IMR-90 (cell line): ENCODE data around the gene MAP2.

ENCODE experiments used
- BHLHE40 ChIP-seq: fragments of 150-350 bp; IDR thresholded peaks from 2 replicates; pipeline ENCODE4 v1.6.1; 2016; ENCODE audit warnings: mild to moderate bottlenecking, low read depth, low read length
- CEBPB ChIP-seq: IDR thresholded peaks from 2 replicates; pipeline ENCODE4 v1.6.1; 2012; ENCODE audit warnings: low read depth, low read length, improper control_type of control experiment
- CTCF ChIP-seq: conservative IDR thresholded peaks from 2 replicates; pipeline ENCODE4 v1.5.1; 2012; ENCODE audit warnings: mild to moderate bottlenecking, low read depth, low read length, improper control_type of control experiment
- ELK1 ChIP-seq: fragments of 150-350 bp; IDR thresholded peaks from 2 replicates; pipeline ENCODE4 v1.6.1; 2016; ENCODE audit warnings: low read depth, mild to moderate bottlenecking, low read length, moderate library complexity, borderline replicate concordance
- MAFK ChIP-seq: IDR thresholded peaks from 2 replicates; pipeline ENCODE4 v1.6.1; 2012; ENCODE audit warnings: low read depth, low read length, improper control_type of control experiment
- MAZ ChIP-seq: IDR thresholded peaks from 2 replicates; pipeline ENCODE4 v1.6.1; 2012; ENCODE audit warnings: low read depth, mild to moderate bottlenecking, low read length, improper control_type of control experiment, moderate library complexity, borderline replicate concordance
- NFE2L2 ChIP-seq: fragments of 150-350 bp; IDR thresholded peaks from 2 replicates; pipeline ENCODE4 v1.6.1; 2016; ENCODE audit warnings: low read depth, mild to moderate bottlenecking, low read length
- POLR2A ChIP-seq: IDR thresholded peaks from 2 replicates; pipeline ENCODE4 v1.6.1; 2012; ENCODE audit warnings: mild to moderate bottlenecking, low read depth, low read length
- RAD21 ChIP-seq: IDR thresholded peaks from 2 replicates; pipeline ENCODE4 v1.6.1; 2012; ENCODE audit warnings: low read length, improper control_type of control experiment
- RCOR1 ChIP-seq: IDR thresholded peaks from 2 replicates; pipeline ENCODE4 v1.6.1; 2012; ENCODE audit warnings: mild to moderate bottlenecking, low read length, improper control_type of control experiment; ENCODE audit not compliant: insufficient replicate concordance
- RFX5 ChIP-seq: IDR thresholded peaks from 2 replicates; pipeline ENCODE4 v1.8.0; 2012; ENCODE audit warnings: low read depth, mild to moderate bottlenecking, low read length, moderate library complexity
- SMC3 ChIP-seq: fragments of 150-350 bp; IDR thresholded peaks from 2 replicates; pipeline ENCODE4 v1.6.1; 2016; ENCODE audit warnings: low read depth, mild to moderate bottlenecking, antibody characterized with exemption, low read length, moderate library complexity
- USF2 ChIP-seq: fragments of 150-350 bp; IDR thresholded peaks from 2 replicates; pipeline ENCODE4 v1.6.1; 2017; ENCODE audit warnings: mild to moderate bottlenecking, antibody characterized with exemption, low read length, low read depth

- no peak for TF ChIP-seq RAD21
- no peak for TF ChIP-seq CTCF
- TF ChIP-seq RCOR1 = no peak
- no peak for TF ChIP-seq USF2
- no peak for TF ChIP-seq POLR2A
- TF ChIP-seq MAFK = no peak
- no peak for TF ChIP-seq ELK1
- no peak for TF ChIP-seq SMC3
- no peak for TF ChIP-seq CEBPB
- TF ChIP-seq NFE2L2 = no peak
- no peak for TF ChIP-seq RFX5
- TF ChIP-seq MAZ = no peak
- TF ChIP-seq BHLHE40 = no peak
These were observed 36.4 kb downstream of the MAP2 start for GRCh38 chr2:209460151-209460761.
